NCI-H345 treated with DMSO at 0.1 percent for 48 hours (cell line): ENCODE data around the gene ALPK1.
"Not testable (repeated sequence)": the region's sequence is repeated elsewhere in the genome, so short reads cannot be mapped to it uniquely, and the experiment has no call there.

ENCODE experiments used
- DNase-seq: peaks from one replicate; lab custom pipeline; 2025; ENCODE audit not compliant: unreplicated experiment; lab: John Stamatoyannopoulos, UW

The ALPK1 gene

DNA sequence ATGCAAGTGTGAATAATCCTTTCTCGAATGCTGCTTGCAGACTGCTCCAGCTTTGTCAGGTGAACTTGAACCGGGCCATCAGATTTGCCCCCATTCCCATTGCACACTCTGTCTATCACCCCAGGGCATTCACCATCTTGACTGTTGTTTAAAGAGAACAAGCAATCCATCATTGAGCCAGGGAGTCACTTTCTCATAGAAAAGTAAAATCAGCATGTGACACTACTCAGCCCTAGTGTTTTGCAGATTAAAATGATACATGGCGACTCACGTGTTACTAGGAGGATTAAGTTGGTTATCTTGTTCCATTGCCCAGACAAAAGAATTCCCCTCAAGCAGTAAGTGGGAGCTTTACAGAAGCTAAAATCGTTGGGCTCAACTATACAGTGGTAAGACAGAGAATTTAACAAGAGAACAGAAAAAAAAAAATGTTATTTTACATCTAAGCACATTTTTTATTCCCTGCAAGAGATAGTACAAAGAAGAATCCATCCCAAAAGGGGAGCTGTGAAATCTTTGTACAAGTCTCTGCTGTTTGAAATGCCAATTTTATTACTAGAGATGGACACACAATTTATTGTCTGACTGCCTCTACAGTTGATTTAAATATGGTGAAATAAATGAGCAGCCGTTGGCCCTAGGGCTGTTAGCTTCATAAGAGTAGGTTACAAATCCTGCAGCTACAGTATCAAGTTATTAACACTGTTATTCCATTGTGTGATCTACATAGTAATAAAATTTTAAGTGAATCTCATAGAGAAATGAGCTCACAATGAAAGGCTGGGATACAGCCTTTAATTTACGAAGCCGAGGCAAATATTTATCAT is 151.3 kb downstream of the ALPK1 start:
- DNase-seq, result no peak

DNA sequence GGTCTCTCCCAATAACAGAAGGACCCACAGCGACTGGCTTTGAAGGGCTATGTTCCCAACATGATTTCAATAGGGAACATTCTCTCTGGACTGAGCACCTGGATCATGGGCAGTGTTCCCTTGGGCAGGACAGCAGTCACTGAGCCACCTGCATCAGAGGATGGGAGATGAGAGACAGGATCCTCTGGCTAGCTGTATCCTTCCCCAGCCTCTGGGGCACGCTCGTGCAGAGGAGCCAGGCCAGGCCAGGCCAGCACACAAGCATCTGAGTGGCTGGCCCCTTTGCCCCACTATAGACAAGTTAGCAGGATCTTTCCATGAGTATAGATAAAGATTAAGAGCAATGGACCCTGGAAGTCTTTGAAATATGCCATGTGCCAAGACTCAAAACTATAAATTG is 152.5 kb downstream of the ALPK1 start:
- DNase-seq, result no peak

DNA sequence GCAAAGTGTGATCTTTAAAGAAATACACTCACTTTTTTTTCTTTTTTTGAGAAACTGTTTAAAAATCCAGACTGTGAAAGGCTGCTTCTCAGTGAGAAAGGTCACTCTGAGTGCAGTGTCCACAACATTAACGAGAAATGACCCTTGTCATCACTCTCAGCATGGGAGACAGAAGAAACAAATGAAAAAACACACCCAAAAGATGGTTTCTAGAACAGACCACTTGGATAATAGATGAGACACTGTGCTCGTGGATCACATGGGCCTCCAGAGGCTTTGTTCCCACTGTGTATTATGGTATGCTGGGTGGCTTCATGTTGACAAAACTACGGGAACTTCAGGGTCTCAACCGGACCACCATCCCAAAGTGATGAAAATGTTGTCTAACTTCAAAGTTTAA is 153.9 kb downstream of the ALPK1 start:
- DNase-seq, result no peak

GRCh38 chr4:112451831-112452230 is 154.7 kb downstream of the ALPK1 start:
- DNase-seq, result no peak

DNA sequence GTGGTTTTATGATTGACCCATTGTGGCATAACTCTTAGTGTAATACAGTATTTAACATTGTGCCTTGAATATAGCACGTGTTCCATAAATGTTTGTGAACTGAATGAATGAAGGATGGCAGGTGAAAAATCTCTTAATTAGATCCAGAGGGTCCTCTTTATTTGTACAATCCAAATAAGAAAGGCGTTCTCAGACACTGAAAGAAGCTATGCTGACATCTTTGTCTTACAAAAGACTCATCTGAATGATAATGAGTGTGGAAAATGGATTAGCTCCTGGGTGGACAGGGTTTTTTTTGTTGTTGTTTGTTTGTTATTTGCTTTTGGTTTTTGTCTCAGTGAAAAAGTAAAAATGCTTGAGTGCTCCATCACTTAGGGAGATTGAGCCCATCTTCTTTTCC is 156.2 kb downstream of the ALPK1 start:
- no peak for DNase-seq

DNA sequence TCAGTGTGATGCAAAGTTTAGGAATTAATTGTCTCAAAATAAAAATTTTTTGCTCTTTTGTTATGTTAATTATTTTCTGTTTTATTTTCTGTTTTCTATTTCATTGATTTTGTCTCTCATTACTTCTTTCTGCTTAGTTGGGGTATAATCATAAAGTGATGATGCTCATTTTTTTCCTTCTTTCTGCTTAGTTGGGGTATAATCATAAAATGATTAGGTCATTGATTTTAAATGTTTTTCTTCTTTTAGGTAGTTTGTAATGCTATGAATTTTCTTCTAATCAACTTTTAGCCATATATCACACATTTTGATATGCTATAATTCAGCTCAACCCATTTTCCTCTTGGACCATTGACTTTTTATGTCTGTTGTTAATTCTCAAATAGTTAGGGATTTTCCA is 175.1 kb downstream of the ALPK1 start:
- no peak for DNase-seq

GRCh38 chr4:112473985-112474384 is 176.8 kb downstream of the ALPK1 start:
- no peak for DNase-seq

DNA sequence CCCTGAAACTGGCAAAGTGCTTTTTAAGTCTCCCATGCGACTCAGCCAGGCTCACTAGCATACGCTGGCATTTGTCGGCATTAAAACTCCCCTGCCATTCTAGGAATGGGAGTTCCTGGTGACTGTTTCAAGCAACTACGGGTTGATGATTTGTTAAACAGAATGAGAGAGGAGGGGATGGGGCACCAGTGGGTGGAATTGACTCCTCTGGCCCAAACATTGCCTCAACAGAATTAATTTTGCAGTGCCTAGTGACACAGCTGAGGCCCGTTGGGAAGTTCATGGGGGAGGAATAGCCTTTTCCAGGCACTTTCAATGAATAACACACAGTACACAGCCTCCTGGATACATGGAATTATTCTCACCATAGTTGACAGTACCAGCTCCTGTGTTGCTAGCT is 188.8 kb downstream of the ALPK1 start:
- no peak for DNase-seq

- not testable (repeated sequence) for DNase-seq
Observed at GRCh38 chr4:112490808-112491207, 193.6 kb downstream of the ALPK1 start.
